ENCODE measurements around the gene DTWD1. TPM values are rescaled to one million over a fixed set of nuclear protein-coding genes. Genes with fewer than 3 reads are reported as not detected.

DTWD1 gene
- total and polyA plus RNA-seq, 10 of the 15 experiments (the other 5 are each of a cell fraction or from before 2014, with no cell fraction given), result 13.9 to 32.0 (median 19.3) TPM

Other genes starting within 250 kb of the DTWD1 start
- gene FGF7, start 197.8 kb upstream of the DTWD1 start, total RNA-seq (2014; rRNA removed), result not detected in 2 replicates
- gene FGF7, start 197.8 kb upstream of the DTWD1 start, total RNA-seq (2014; rRNA removed; fragmentation: Illumina TruSeq; extraction: Trizol), result not detected in 2 replicates
- gene FGF7, start 197.8 kb upstream of the DTWD1 start, total RNA-seq (2021), result 0.05 and 0.08 TPM in 2 replicates
- gene FGF7, start 197.8 kb upstream of the DTWD1 start, polyA plus RNA-seq (2011; rRNA removed), result 0.01 TPM in 1 of 2 replicates, not detected in the other
- gene FGF7, start 197.8 kb upstream of the DTWD1 start, polyA plus RNA-seq (2014; fragmentation: Illumina TruSeq; extraction: Trizol), result not detected in 2 replicates
- gene FGF7, start 197.8 kb upstream of the DTWD1 start, polyA plus RNA-seq (2014; fragmentation: Nextera tagmentation; extraction: Ambion mirVana), result not detected
- not detected in 2 replicates for gene FGF7, start 197.8 kb upstream of the DTWD1 start, polyA plus RNA-seq (2014; rRNA removed)
- gene FGF7, start 197.8 kb upstream of the DTWD1 start, polyA plus RNA-seq (2016; fragmentation: Nextera tagmentation; extraction: Ambion mirVana), result not detected
- gene FAM227B, start 230 bp upstream of the DTWD1 start, total RNA-seq (2014; rRNA removed), result 4.7 and 7.3 TPM in 2 replicates
- gene FAM227B, start 230 bp upstream of the DTWD1 start, total RNA-seq (2014; rRNA removed; fragmentation: Illumina TruSeq; extraction: Trizol), result 7.4 and 7.7 TPM in 2 replicates
- gene FAM227B, start 230 bp upstream of the DTWD1 start, total RNA-seq (2021), result 3.9 and 5.5 TPM in 2 replicates
- 7.7 and 12.7 TPM in 2 replicates for gene FAM227B, start 230 bp upstream of the DTWD1 start, polyA plus RNA-seq (2011; rRNA removed)
- 6.2 and 11.8 TPM in 2 replicates for gene FAM227B, start 230 bp upstream of the DTWD1 start, polyA plus RNA-seq (2014; fragmentation: Illumina TruSeq; extraction: Trizol)
- gene FAM227B, start 230 bp upstream of the DTWD1 start, polyA plus RNA-seq (2014; fragmentation: Nextera tagmentation; extraction: Ambion mirVana), result 1 to 10 TPM; 6.1 to 7.1 TPM
- gene FAM227B, start 230 bp upstream of the DTWD1 start, polyA plus RNA-seq (2014; rRNA removed), result 6.2 and 6.8 TPM in 2 replicates
- 10 to 100 TPM; 12.2 to 12.6 TPM for gene FAM227B, start 230 bp upstream of the DTWD1 start, polyA plus RNA-seq (2016; fragmentation: Nextera tagmentation; extraction: Ambion mirVana)

All from GM12878 (cell line).